PC-3 (cell line): ENCODE data around the gene MAPRE3. TPM values are rescaled to one million over a fixed set of nuclear protein-coding genes. Genes with fewer than 3 reads are reported as not detected.

Source experiments
- ATAC-seq: fragments of 200-7000 bp; cut with Tn5 transposase; 2 replicates; pipeline ENCODE4 v1.9.1; 2020; ENCODE audit warnings: mild to moderate bottlenecking, moderate library complexity
- BruUV-seq: library from RNA; stranded (reverse); fragments of 400-500 nt; replicated peaks from 2 replicates; lab custom pipeline; 2021; lab: Mats Ljungman, UMichigan
- CTCF ChIA-PET: fragments of 300-600 bp; sonication (Branson Sonifier 250); formaldehyde crosslinking; loops from one replicate; lab custom pipeline; 2022; ENCODE audit warnings: antibody characterized with exemption; lab: Charles Lee
- POLR2A ChIA-PET: fragments of 300-600 bp; sonication (Branson Sonifier 250); formaldehyde crosslinking; loops from one replicate; lab custom pipeline; 2022; ENCODE audit warnings: antibody characterized with exemption; ENCODE audit not compliant: unreplicated experiment; lab: Charles Lee
- DNase-seq: peaks from one replicate; pipeline ENCODE4 v3.0.0-alpha.2; 2015
- H2AFZ ChIP-seq: fragments of 300-600 bp; sonication (generic); 2 replicates; pipeline ENCODE4 v1.6.0; 2016; ENCODE audit warnings: antibody characterized with exemption, low read length
- H3F3A ChIP-seq: fragments of 300-600 bp; sonication (generic); one replicate; pipeline ENCODE4 v1.6.0; 2017; ENCODE audit warnings: antibody characterized with exemption, low read length, control low read depth, mild to moderate bottlenecking; ENCODE audit not compliant: unreplicated experiment
- H3K27ac ChIP-seq: fragments of 300-600 bp; sonication (generic); 2 replicates; pipeline ENCODE4 v1.5.1; 2016; ENCODE audit warnings: mild to moderate bottlenecking, low read length
- H3K27me3 ChIP-seq: fragments of 300-600 bp; sonication (generic); 2 replicates; pipeline ENCODE4 v1.6.1; 2016; ENCODE audit warnings: low read length, mixed read lengths
- H3K36me3 ChIP-seq: fragments of 300-600 bp; sonication (generic); 2 replicates; pipeline ENCODE4 v1.6.1; 2016; ENCODE audit warnings: low read depth, mixed run types, low read length, mixed read lengths
- H3K4me1 ChIP-seq: fragments of 300-600 bp; sonication (generic); 2 replicates; pipeline ENCODE4 v1.5.1; 2016; ENCODE audit warnings: low read length; ENCODE audit not compliant: insufficient read depth
- H3K4me2 ChIP-seq: fragments of 300-600 bp; sonication (generic); 2 replicates; pipeline ENCODE4 v1.6.0; 2016; ENCODE audit warnings: low read length
- H3K4me3 ChIP-seq: fragments of 300-600 bp; sonication (generic); 2 replicates; pipeline ENCODE4 v1.5.1; 2016; ENCODE audit warnings: mild to moderate bottlenecking, low read length, mixed read lengths
- H3K79me2 ChIP-seq: fragments of 300-600 bp; sonication (generic); 2 replicates; pipeline ENCODE4 v1.6.1; 2017; ENCODE audit warnings: low read length, mixed read lengths
- H3K9ac ChIP-seq: fragments of 300-600 bp; sonication (generic); 2 replicates; pipeline ENCODE4 v1.6.0; 2016; ENCODE audit warnings: mild to moderate bottlenecking, low read length
- H3K9me2 ChIP-seq: fragments of 300-600 bp; sonication (generic); replicated peaks from 2 replicates; pipeline ENCODE4 v1.6.1; 2016; ENCODE audit warnings: mixed run types, low read length, mixed read lengths
- H3K9me3 ChIP-seq: fragments of 300-600 bp; sonication (generic); 2 replicates; pipeline ENCODE4 v1.6.1; 2016; ENCODE audit warnings: low read length, mixed read lengths
- H4K20me1 ChIP-seq: fragments of 300-600 bp; sonication (generic); 2 replicates; pipeline ENCODE4 v1.6.1; 2016; ENCODE audit warnings: low read length, mixed read lengths
- CTCF ChIP-seq: fragments of 300-600 bp; sonication (generic); conservative IDR thresholded peaks from 2 replicates; pipeline ENCODE4 v1.5.1; 2017; ENCODE audit warnings: antibody characterized with exemption, low read depth, mild to moderate bottlenecking, low read length
- EZH2 ChIP-seq: fragments of 300-600 bp; sonication (generic); IDR thresholded peaks from one replicate; pipeline ENCODE4 v1.6.1; 2017; ENCODE audit warnings: antibody characterized with exemption, mild to moderate bottlenecking, low read length; ENCODE audit not compliant: unreplicated experiment
- EZH2phosphoT487 ChIP-seq: fragments of 300-600 bp; sonication (generic); IDR thresholded peaks from 2 replicates; pipeline ENCODE4 v1.6.1; 2018; ENCODE audit warnings: mild to moderate bottlenecking, antibody characterized with exemption, low read length, borderline replicate concordance
- intact Hi-C: fragments of 100-400 bp; cut with micrococcal nuclease; formaldehyde crosslinking; loops from 2 replicates; pipeline ENCODE4 v1.9.0; 2023
- total RNA-seq: library from RNA; depleted of rRNA; stranded (reverse); fragments of >200 nt; gene quantifications from 2 replicates; pipeline ENCODE4 v1.2.3, GENCODE V29; 2014

Gene MAPRE3
- total RNA-seq, 1 experiment from 2014 or later: 11.9 TPM

GRCh38 chr2:26936855-26937254 lies 33.6 kb upstream of the MAPRE3 start:
- Histone ChIP-seq H2AFZ (no peak overlapping the region), H3K27ac (no peak overlapping the region), H3K9ac (no peak overlapping the region), H3K4me2 (no peak overlapping the region), H4K20me1 (no peaks in the 10 kb centered on the region), H3K4me1 (peaks cover 5% of the 10 kb centered on the region; the same call in 1 of the 2 replicates), H3K79me2 (no peaks in the 10 kb centered on the region), H3K4me3 (no peak overlapping the region), H3K36me3 (no peaks in the 10 kb centered on the region), H3K9me2 (no peaks in the 10 kb centered on the region), H3K9me3 (no peaks in the 10 kb centered on the region), H3F3A (no peaks in the 10 kb centered on the region), H3K27me3 (peaks cover 20% of the 10 kb centered on the region)
- intact Hi-C loops: no loop called here
- no peak for ATAC-seq
- ChIA-PET CTCF (no interaction called here), POLR2A (no interaction called here)
- TF ChIP-seq EZH2phosphoT487 (no peak), EZH2 (no peak), CTCF (no peak)
- no TSS peak for BruUV-seq
- DNase-seq: no peak

- ChIA-PET POLR2A (no interaction called here), CTCF (interaction anchor here (0.5 kb wide), 1 partner anchor 21 kb away, joined by 9 read pairs; no protein-coding TSS in a partner anchor)
- BruUV-seq: no TSS peak
Observed at GRCh38 chr2:26938399-26939118, 31.9 kb upstream of the MAPRE3 start.

More at GRCh38 chr2:26938399-26939118, 31.9 kb upstream of the MAPRE3 start:
- TF ChIP-seq EZH2phosphoT487 (no peak), CTCF (no peak), EZH2 (no peak)
- no peaks in the 10 kb centered on the region for H3K36me3 ChIP-seq
- no peaks in the 10 kb centered on the region for H4K20me1 ChIP-seq
- no peak for ATAC-seq
- no peaks in the 10 kb centered on the region for H3K9me2 ChIP-seq
- H3K27me3 ChIP-seq: peaks cover 13% of the 10 kb centered on the region; the same call in 1 of the 2 replicates
- H3K9ac ChIP-seq: no peak overlapping the region
- H3K4me3 ChIP-seq: no peak overlapping the region
- no peak overlapping the region for H2AFZ ChIP-seq
- H3K9me3 ChIP-seq: no peaks in the 10 kb centered on the region
- H3K4me1 ChIP-seq: peaks cover 5% of the 10 kb centered on the region; the same call in 1 of the 2 replicates
- no peak overlapping the region for H3K27ac ChIP-seq
- intact Hi-C loops: no loop called here
- H3K79me2 ChIP-seq: no peaks in the 10 kb centered on the region
- no peaks in the 10 kb centered on the region for H3F3A ChIP-seq
- no peak overlapping the region for H3K4me2 ChIP-seq
- no peak for DNase-seq
